ENCODE measurements around the gene ABHD16B.

ABHD16B gene

GRCh38 chr20:63896264-63897105 is 35.2 kb downstream of the ABHD16B start:
- Histone ChIP-seq H3K4me1 (no peaks in the 10 kb centered on the region), H3K4me3 (peak overlapping the region; percentile 58), H3K9me3 (no peaks in the 10 kb centered on the region), H3K36me3 (replicated peaks) (peaks cover 8% of the 10 kb centered on the region), H3K27me3 (ENCODE audit: low read depth) (no peaks in the 10 kb centered on the region)
- peak in 1 of 2 experiments; percentile 34 for DNase-seq (ENCODE audit: low spot score in 2 of 2)
- in situ Hi-C loops (cut with MboI; ENCODE audit: low sequenced_read_pairs): no loop called here

DNA sequence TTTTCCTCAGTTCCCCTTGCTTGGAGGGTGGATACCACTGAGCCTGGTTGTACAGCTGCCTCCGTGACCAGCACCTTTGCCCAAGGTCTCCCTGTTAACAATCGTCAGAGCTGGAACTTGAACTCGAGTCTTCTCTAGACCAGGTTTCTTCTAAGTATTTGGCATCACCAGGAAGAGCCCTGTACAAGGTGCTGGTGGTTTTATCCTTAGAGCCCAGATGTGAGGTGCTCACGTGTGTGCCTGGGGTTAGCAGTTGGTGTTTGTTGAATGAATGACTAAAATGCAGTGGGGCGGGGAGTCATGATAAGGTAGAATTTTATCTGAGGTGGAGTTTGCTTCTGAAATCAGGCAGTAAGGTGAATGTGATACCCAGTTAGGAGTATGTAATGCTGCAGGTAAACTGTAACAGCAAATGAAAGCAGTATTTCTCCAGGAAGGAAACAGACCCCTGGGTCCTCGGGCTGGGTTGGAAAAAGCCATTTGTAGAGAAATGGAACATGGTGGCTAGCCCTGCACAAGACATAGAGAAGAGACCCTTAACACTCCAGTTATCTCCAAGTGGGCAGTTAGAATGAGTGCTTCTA is 36.8 kb downstream of the ABHD16B start:
- in situ Hi-C loops (cut with MboI; ENCODE audit: low sequenced_read_pairs): no loop called here
- Histone ChIP-seq H3K4me1 (no peaks in the 10 kb centered on the region), H3K9me3 (no peaks in the 10 kb centered on the region), H3K36me3 (replicated peaks) (peaks cover 8% of the 10 kb centered on the region), H3K27me3 (ENCODE audit: low read depth) (no peaks in the 10 kb centered on the region), H3K4me3 (no peak overlapping the region)
- no peak for DNase-seq (ENCODE audit: low spot score in 2 of 2)

DNA sequence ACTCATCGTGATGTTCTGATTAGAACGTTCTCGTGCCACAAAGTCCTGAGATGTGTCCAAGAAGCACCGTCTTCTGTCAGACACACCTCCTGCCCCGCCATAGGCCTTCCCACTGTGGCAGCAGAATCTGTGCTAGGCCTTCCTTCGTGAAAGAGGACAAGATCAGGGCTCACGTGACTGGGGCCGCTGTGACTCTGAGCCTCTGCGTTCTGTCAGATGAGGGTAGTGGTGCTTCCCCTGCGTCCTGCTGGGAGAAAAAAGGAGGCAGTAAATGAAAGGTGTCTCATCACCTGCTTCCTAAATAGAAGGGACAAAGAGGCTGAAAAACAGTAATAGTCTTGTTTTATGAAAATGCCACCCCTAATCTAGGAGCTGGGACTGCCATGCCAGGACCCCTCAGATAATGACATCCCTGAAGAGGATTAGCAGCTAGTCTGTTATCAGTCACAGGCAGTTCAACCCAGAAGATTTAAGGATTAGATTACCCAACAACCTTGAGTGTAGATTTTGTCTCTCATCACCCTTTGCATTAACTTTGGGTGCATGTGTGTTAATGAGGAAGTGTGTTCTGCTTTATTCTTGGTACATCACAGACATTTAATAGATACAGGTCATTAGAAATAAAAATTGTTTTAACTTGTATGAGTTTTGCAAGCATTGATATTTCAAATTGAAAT is 37.7 kb downstream of the ABHD16B start:
- peaks cover 8% of the 10 kb centered on the region for H3K36me3 ChIP-seq (replicated peaks)
- H3K4me1 ChIP-seq: no peaks in the 10 kb centered on the region
- H3K9me3 ChIP-seq: no peaks in the 10 kb centered on the region
- no peak overlapping the region for H3K4me3 ChIP-seq
- in situ Hi-C loops (cut with MboI; ENCODE audit: low sequenced_read_pairs): no loop called here
- DNase-seq (ENCODE audit: low spot score in 2 of 2): no peak
- H3K27me3 ChIP-seq (ENCODE audit: low read depth): no peaks in the 10 kb centered on the region

GRCh38 chr20:63900413-63900812 is 39.1 kb downstream of the ABHD16B start:
- in situ Hi-C loops (cut with MboI; ENCODE audit: low sequenced_read_pairs): no loop called here
- no peaks in the 10 kb centered on the region for H3K27me3 ChIP-seq (ENCODE audit: low read depth)
- H3K4me1 ChIP-seq: no peaks in the 10 kb centered on the region
- no peak overlapping the region for H3K4me3 ChIP-seq
- peaks cover 8% of the 10 kb centered on the region for H3K36me3 ChIP-seq (replicated peaks)
- no peak for DNase-seq (ENCODE audit: low spot score in 2 of 2)
- H3K9me3 ChIP-seq: no peaks in the 10 kb centered on the region

DNA sequence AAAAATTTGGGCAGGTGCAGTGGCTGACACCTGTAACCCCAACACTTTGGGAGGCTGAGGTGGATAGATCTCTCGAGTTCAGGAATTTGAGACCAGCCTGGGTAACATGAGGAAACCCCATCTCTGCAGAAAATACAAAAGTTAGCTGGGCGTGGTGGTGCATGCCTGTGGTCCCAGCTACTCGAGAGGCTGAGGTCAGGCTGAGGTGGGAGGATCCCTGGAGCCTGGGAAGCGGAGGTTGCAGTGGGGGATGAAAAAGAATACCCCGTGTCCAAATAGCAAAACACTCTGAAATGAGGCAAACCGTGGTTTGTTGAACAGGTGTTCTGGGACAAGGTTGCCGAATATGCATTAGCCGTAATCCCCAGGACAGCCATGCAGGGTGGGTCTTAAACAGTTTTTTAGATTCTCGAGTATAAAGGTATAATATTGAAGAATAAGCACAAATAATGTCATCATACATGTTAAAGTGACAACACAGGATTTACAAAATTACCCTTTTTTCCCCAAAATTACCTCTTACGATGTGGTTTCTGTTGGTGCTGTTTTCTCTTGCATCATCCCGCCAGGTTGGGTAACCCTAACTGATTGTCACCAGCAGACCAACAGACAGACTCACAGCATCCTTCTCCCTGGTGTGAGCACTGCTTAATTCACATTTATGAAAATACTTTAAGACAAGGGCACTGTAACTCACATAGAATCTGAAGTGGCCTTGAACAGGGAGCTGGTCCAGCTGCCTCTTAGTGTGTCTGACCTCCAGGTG is 42.7 kb downstream of the ABHD16B start:
- Histone ChIP-seq H3K27me3 (ENCODE audit: low read depth) (no peaks in the 10 kb centered on the region), H3K9me3 (no peaks in the 10 kb centered on the region), H3K4me3 (no peak overlapping the region), H3K36me3 (replicated peaks) (no peaks in the 10 kb centered on the region; the same call in none of the 2 replicates), H3K4me1 (no peaks in the 10 kb centered on the region)
- DNase-seq (ENCODE audit: low spot score in 2 of 2): no peak
- in situ Hi-C loops (cut with MboI; ENCODE audit: low sequenced_read_pairs): no loop called here

- Histone ChIP-seq H3K27me3 (ENCODE audit: low read depth) (no peaks in the 10 kb centered on the region), H3K4me3 (no peak overlapping the region), H3K36me3 (replicated peaks) (no peaks in the 10 kb centered on the region; the same call in none of the 2 replicates), H3K4me1 (peaks cover 9% of the 10 kb centered on the region), H3K9me3 (no peaks in the 10 kb centered on the region)
- no peak for DNase-seq (ENCODE audit: low spot score in 2 of 2)
- in situ Hi-C loops (cut with MboI; ENCODE audit: low sequenced_read_pairs): no loop called here
Measured at GRCh38 chr20:63908008-63908682, 46.8 kb downstream of the ABHD16B start.

DNA sequence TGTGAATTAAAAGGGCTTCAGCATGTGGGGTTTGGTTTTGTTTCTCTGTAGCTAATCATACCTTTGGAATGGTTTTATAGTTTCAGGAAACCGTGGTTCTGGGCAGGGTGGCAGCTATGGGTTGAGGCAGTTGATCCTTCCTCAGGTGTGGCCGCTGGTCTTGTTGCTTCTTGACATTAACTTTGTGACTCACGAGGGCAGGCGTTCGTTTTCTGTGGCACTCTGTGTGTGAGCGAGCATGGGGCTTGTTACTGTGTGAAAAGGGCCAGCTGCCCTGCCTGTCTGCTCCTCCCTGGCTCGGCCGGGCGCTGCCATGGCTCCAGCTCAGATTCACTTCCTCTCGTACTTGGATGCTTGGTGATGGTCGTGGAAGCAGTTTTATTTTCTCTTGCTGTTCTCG is 49.9 kb downstream of the ABHD16B start:
- DNase-seq (ENCODE audit: low spot score in 2 of 2): peak in 1 of 2 experiments; percentile 39
- Histone ChIP-seq H3K36me3 (replicated peaks) (no peaks in the 10 kb centered on the region), H3K9me3 (no peaks in the 10 kb centered on the region), H3K4me1 (peaks cover 9% of the 10 kb centered on the region), H3K27me3 (ENCODE audit: low read depth) (no peaks in the 10 kb centered on the region), H3K4me3 (no peak overlapping the region)
- in situ Hi-C loops (cut with MboI; ENCODE audit: low sequenced_read_pairs): no loop called here
